H1 (cell line): ENCODE data around the gene PTPRD. TPM values are rescaled to one million over a fixed set of nuclear protein-coding genes. Genes with fewer than 3 reads are reported as not detected.
A peak's percentile ranks its signal among the peaks of the same experiment; 100 is the strongest.

ENCODE experiments used
- CTCF ChIA-PET: fragments of 300-600 bp; sonication (Branson Sonifier 250); formaldehyde crosslinking; loops from one replicate; lab custom pipeline; 2021; ENCODE audit not compliant: partially characterized antibody; lab: Charles Lee
- POLR2A ChIA-PET: fragments of 300-600 bp; sonication (Branson Sonifier 250); formaldehyde crosslinking; loops from one replicate; lab custom pipeline; 2021; ENCODE audit warnings: inconsistent platforms; ENCODE audit not compliant: partially characterized antibody; lab: Charles Lee
- DNase-seq, 2 experiments: peaks; one replicate each; pipeline versions ENCODE4 v3.0.0 to v3.0.0-alpha.2; 2010 to 2022; ENCODE audit warnings: low spot score in 2 of 2, low read depth in 1 of 2, mixed read lengths in 1 of 2
- FAIRE-seq: peaks from 2 replicates; lab custom pipeline; 2011; peaks lifted over from hg19 to GRCh38; lab: Jason Lieb, UNC
- H2AFZ ChIP-seq: 2 replicates; pipeline ENCODE4 v1.8.1; 2012; ENCODE audit warnings: low read length, inconsistent platforms
- H2AK5ac ChIP-seq: 2 replicates; pipeline ENCODE4 v1.6.1; 2013; ENCODE audit warnings: low read depth, low read length
- H2BK120ac ChIP-seq: replicated peaks from 2 replicates; pipeline ENCODE3; 2013; ENCODE audit warnings: low read depth, low read length, inconsistent platforms
- H2BK12ac ChIP-seq: 2 replicates; pipeline ENCODE4 v1.6.1; 2013; ENCODE audit warnings: low read depth, low read length
- H2BK15ac ChIP-seq: 2 replicates; pipeline ENCODE4 v1.6.1; 2013; ENCODE audit warnings: low read length
- H2BK20ac ChIP-seq: 2 replicates; pipeline ENCODE4 v1.6.1; 2013; ENCODE audit warnings: low read length
- H2BK5ac ChIP-seq: 2 replicates; pipeline ENCODE4 v1.6.1; 2013; ENCODE audit warnings: low read depth, low read length
- H3K14ac ChIP-seq: 2 replicates; pipeline ENCODE4 v1.6.1; 2013; ENCODE audit warnings: inconsistent platforms; ENCODE audit not compliant: insufficient read length
- H3K18ac ChIP-seq: 2 replicates; pipeline ENCODE4 v1.6.1; 2013; ENCODE audit warnings: low read length; ENCODE audit errors: extremely low read depth
- H3K23ac ChIP-seq: 2 replicates; pipeline ENCODE4 v1.6.1; 2013; ENCODE audit warnings: inconsistent platforms; ENCODE audit not compliant: insufficient read length
- H3K23me2 ChIP-seq: 2 replicates; pipeline ENCODE4 v1.6.1; 2013; ENCODE audit warnings: low read depth, low read length
- H3K27ac ChIP-seq: 2 replicates; pipeline ENCODE4 v1.6.1; 2011; ENCODE audit warnings: low read depth, low read length, inconsistent platforms
- H3K27me3 ChIP-seq, 4 experiments: replicated peaks in 1 of 4; 1 replicate in 1 of 4; 2 replicates in 3 of 4; pipeline versions ENCODE4 v1.6.1 to v1.8.1; 2011 to 2013; ENCODE audit warnings: low read length in 3 of 4, mild to moderate bottlenecking in 3 of 4, inconsistent platforms in 2 of 4, mixed read lengths in 2 of 4, moderate library complexity in 1 of 4; ENCODE audit not compliant: control insufficient read depth in 3 of 4, insufficient read depth in 3 of 4; ENCODE audit errors: extremely low read depth in 1 of 4
- H3K36me3 ChIP-seq, 4 experiments: 2 replicates each; pipeline versions ENCODE4 v1.6.1 to v1.8.1; 2011 to 2013; ENCODE audit warnings: mild to moderate bottlenecking in 4 of 4, low read length in 3 of 4, moderate library complexity in 2 of 4, control low read depth in 1 of 4, inconsistent platforms in 1 of 4; ENCODE audit not compliant: insufficient read depth in 4 of 4, control insufficient read depth in 2 of 4
- H3K4ac ChIP-seq: replicated peaks from 2 replicates; pipeline ENCODE3; 2013; ENCODE audit warnings: low read length, low read depth, mixed read lengths, inconsistent platforms; ENCODE audit not compliant: insufficient read length
- H3K4me1 ChIP-seq, 4 experiments: replicated peaks in 1 of 4; 1 replicate in 1 of 4; 2 replicates in 3 of 4; pipeline versions ENCODE4 v1.6.1 to v1.8.1; 2011 to 2013; ENCODE audit warnings: low read length in 3 of 4, inconsistent platforms in 2 of 4, mixed read lengths in 1 of 4; ENCODE audit not compliant: insufficient read depth in 4 of 4, control insufficient read depth in 3 of 4
- H3K4me2 ChIP-seq, 2 experiments: 2 replicates each; pipeline versions ENCODE4 v1.6.1 to v1.8.1; 2011 to 2013; ENCODE audit warnings: low read depth in 2 of 2, low read length in 2 of 2, control low read depth in 1 of 2, inconsistent platforms in 1 of 2, mild to moderate bottlenecking in 1 of 2; ENCODE audit not compliant: insufficient read depth in 1 of 2
- H3K4me3 ChIP-seq, 4 experiments: fragments of 200-600, 300-600 bp in 1 of 4; sonication (generic), shearing (Covaris generic), sonication (Bioruptor Twin) in 1 of 4; 2 replicates each; pipeline versions ENCODE4 v1.5.1 to v1.8.1; 2011 to 2016; ENCODE audit warnings: low read length in 4 of 4, low read depth in 3 of 4, control low read depth in 2 of 4, inconsistent platforms in 2 of 4, mild to moderate bottlenecking in 2 of 4, mixed read lengths in 1 of 4, moderate library complexity in 1 of 4; ENCODE audit not compliant: insufficient read depth in 2 of 4; ENCODE audit errors: extremely low read depth in 1 of 4
- H3K56ac ChIP-seq: replicated peaks from 2 replicates; pipeline ENCODE3; 2013; ENCODE audit warnings: low read depth, mild to moderate bottlenecking, mixed read lengths, low read length, inconsistent platforms; ENCODE audit not compliant: insufficient read length
- H3K79me1 ChIP-seq: 2 replicates; pipeline ENCODE4 v1.6.1; 2013; ENCODE audit warnings: low read depth, low read length, control low read depth
- H3K79me2 ChIP-seq, 2 experiments: 2 replicates each; pipeline versions ENCODE4 v1.6.1 to v1.8.1; 2012 to 2013; ENCODE audit warnings: low read length in 2 of 2, mild to moderate bottlenecking in 2 of 2, inconsistent platforms in 1 of 2; ENCODE audit not compliant: insufficient read depth in 2 of 2, control insufficient read depth in 1 of 2
- H3K9ac ChIP-seq, 4 experiments: replicated peaks in 1 of 4; 1 replicate in 1 of 4; 2 replicates in 3 of 4; pipeline versions ENCODE4 v1.6.1 to v1.8.1; 2011 to 2013; ENCODE audit warnings: low read depth in 3 of 4, low read length in 3 of 4, control low read depth in 2 of 4, mild to moderate bottlenecking in 2 of 4, moderate library complexity in 2 of 4, inconsistent platforms in 1 of 4; ENCODE audit errors: extremely low read depth in 1 of 4
- H3K9me3 ChIP-seq, 2 experiments: 2 replicates each; pipeline versions ENCODE4 v1.6.1 to v1.8.1; 2012 to 2013; ENCODE audit warnings: mild to moderate bottlenecking in 2 of 2, moderate library complexity in 2 of 2, control low read depth in 1 of 2, inconsistent platforms in 1 of 2, low read depth in 1 of 2, low read length in 1 of 2, mixed read lengths in 1 of 2; ENCODE audit not compliant: insufficient read depth in 2 of 2
- H4K20me1 ChIP-seq, 2 experiments: replicated peaks in 1 of 2; 2 replicates each; pipeline versions ENCODE3 to v1.8.1; 2011 to 2013; ENCODE audit warnings: inconsistent platforms in 2 of 2, low read length in 2 of 2, mild to moderate bottlenecking in 1 of 2; ENCODE audit not compliant: insufficient read depth in 2 of 2, control insufficient read depth in 1 of 2
- H4K5ac ChIP-seq: 2 replicates; pipeline ENCODE4 v1.6.1; 2013; ENCODE audit warnings: low read length, low read depth, mixed read lengths, inconsistent platforms; ENCODE audit not compliant: insufficient read length
- H4K8ac ChIP-seq: 2 replicates; pipeline ENCODE4 v1.8.0; 2013; ENCODE audit warnings: mild to moderate bottlenecking, moderate library complexity, low read length, inconsistent platforms; ENCODE audit not compliant: insufficient read depth; ENCODE audit errors: extremely low read depth
- H4K91ac ChIP-seq: replicated peaks from 2 replicates; pipeline ENCODE3; 2013; ENCODE audit warnings: low read length, mixed read lengths, inconsistent platforms; ENCODE audit not compliant: insufficient read length
- CBX5 ChIP-seq: fragments of 300-800, 300-1000 bp; sonication (generic); IDR thresholded peaks from 2 replicates; pipeline ENCODE4 v1.7.1; 2016; ENCODE audit warnings: antibody characterized with exemption, low read length, low read depth
- WGBS, 2 experiments: shearing (Covaris generic) in 1 of 2; methylation state at CpG; one replicate each; pipeline versions ENCODE4 v1.1.6 to v1.1.7; 2013 to 2015; ENCODE audit warnings: low lambda C conversion rate in 2 of 2, mixed read lengths in 2 of 2, inconsistent platforms in 1 of 2, low coverage in 1 of 2, missing lambda C conversion rate in 1 of 2; ENCODE audit not compliant: insufficient replicate concordance in 2 of 2, insufficient coverage in 1 of 2, insufficient read length in 1 of 2; ENCODE audit errors: extremely low coverage in 1 of 2, missing lambda C conversion rate in 1 of 2; 5-methylcytosine and 5-hydroxymethylcytosine counted together
- polyA plus RNA-seq, 7 experiments: library from polyadenylated mRNA; depleted of rRNA in 3 of 7; stranded (reverse) in 5 of 7; unstranded in 2 of 7; fragments of >200 nt in 5 of 7; fragments of 200-250 nt in 2 of 7; gene quantifications; 1 replicate in 5 of 7; 2 replicates in 1 of 7; 4 replicates in 1 of 7; pipeline versions ENCODE4 v1.2.1 to v1.2.3, GENCODE V29; 2011 to 2013; ENCODE audit warnings: missing spikeins in 2 of 7, mixed read lengths in 2 of 7
- total RNA-seq: library from RNA; stranded (reverse); fragmentation: NEBNext Ultra II Directional; extraction: Animal tissue kit (Norgen Biotek cat#: 25700); gene quantifications from 2 replicates; pipeline ENCODE4 v1.2.1, GENCODE V29; 2021

Gene PTPRD
- total and polyA plus RNA-seq, 2 of the 8 experiments (the other 6 are each of a cell fraction or from before 2014, with no cell fraction given), result 17.2 to 77.0 TPM

DNA sequence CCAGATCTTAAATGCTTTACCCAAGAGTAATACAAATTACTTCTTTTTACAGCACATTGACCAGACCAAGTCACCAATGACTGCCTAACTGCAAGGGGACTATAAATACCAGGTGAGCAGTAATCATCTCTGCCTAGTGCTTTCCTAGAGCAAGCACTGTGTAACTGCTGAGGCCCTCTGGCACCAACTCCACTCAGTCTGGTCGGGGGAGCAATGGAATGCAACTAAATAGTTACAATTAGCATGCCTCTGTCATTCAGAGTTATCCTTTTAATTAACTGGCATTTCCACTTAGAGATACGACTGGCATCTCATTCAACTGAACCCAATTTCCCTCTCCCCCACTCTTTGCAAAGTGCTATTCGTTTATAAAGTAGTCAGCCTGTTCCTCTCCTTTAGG lies 1504.2 kb downstream of the PTPRD start:
- Histone ChIP-seq H3K18ac (no peak overlapping the region), H3K4me1 (peaks cover 0 to 3% (median 0%) of the 10 kb centered on the region in 4 experiments; a peak in 1 of 7 replicates), H3K9ac (no peak overlapping the region), H2BK12ac (no peak overlapping the region), H2BK5ac (no peak overlapping the region), H4K8ac (no peak overlapping the region), H3K4me3 (no peak overlapping the region), H3K23ac (no peak overlapping the region), H3K9me3 (no peaks in the 10 kb centered on the region), H3K56ac (no peak overlapping the region), H3K79me2 (no peaks in the 10 kb centered on the region), H4K91ac (no peak overlapping the region), H3K27me3 (no peaks in the 10 kb centered on the region), H2BK120ac (no peak overlapping the region), H3K4ac (no peak overlapping the region), H2AFZ (no peak overlapping the region), H4K5ac (no peak overlapping the region), H2BK20ac (no peak overlapping the region), H3K79me1 (no peaks in the 10 kb centered on the region), H3K23me2 (no peaks in the 10 kb centered on the region), H2AK5ac (no peak overlapping the region), H3K36me3 (no peaks in the 10 kb centered on the region), H3K4me2 (no peak overlapping the region), H3K14ac (no peak overlapping the region), H4K20me1 (no peaks in the 10 kb centered on the region), H2BK15ac (no peak overlapping the region), H3K27ac (no peak overlapping the region)
- ChIA-PET CTCF (no interaction called here), POLR2A (no interaction called here)
- 38% methylated on average over 3 of the region's 3 CpGs; no CpG with 5 or more reads in 1 of the 2 experiments for WGBS, 2 experiments
- FAIRE-seq (no peak), DNase-seq (peak in 1 of 2 experiments; percentile 13)
- no peak for TF ChIP-seq CBX5
